ENCODE results near the gene OLFML2A. TPM values are rescaled to one million over a fixed set of nuclear protein-coding genes. Genes with fewer than 3 reads are reported as not detected.

The OLFML2A gene
- total RNA-seq, 1 donor from 2014 or later: 148 TPM

DNA sequence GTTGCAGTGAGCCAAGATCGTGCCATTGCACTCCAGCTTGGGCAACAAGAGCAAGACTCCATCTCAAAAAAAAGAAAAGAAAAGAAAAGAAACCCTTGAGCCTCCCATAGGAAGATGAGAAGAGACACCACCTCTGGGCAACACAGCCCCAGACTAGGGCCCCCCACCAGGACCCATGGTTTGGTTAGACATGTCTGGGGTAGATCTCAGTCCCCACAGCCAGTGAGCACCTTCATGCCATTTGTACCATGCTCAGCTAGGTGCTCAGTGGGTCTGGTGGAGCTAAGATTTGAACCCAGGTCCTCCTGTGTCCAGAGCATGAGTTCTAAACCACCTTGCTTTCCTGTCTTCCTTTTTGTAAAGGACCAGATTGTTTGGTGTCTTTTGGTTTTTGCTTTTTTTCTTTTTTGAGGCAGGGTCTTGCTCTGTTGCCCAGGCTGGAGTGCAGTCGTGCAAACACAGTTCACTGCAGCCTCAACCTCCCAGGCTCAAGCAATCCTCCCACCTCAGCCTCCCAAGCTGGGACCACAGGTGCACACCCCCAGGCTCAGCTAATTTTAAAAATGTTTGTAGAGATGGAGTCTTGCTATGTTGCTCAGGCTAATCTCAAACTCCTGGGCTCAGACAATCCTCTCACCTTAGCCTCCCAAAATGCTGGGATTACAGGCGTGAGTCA lies 11.7 kb downstream of the OLFML2A start:
- H2AFZ ChIP-seq (ENCODE audit: low read depth, low read length): no peak overlapping the region
- TF ChIP-seq EZH2 (IDR thresholded peaks at IDR 0.05; ENCODE audit: insufficient read depth, low read length): no peak
- TF ChIP-seq, protein P1, sequence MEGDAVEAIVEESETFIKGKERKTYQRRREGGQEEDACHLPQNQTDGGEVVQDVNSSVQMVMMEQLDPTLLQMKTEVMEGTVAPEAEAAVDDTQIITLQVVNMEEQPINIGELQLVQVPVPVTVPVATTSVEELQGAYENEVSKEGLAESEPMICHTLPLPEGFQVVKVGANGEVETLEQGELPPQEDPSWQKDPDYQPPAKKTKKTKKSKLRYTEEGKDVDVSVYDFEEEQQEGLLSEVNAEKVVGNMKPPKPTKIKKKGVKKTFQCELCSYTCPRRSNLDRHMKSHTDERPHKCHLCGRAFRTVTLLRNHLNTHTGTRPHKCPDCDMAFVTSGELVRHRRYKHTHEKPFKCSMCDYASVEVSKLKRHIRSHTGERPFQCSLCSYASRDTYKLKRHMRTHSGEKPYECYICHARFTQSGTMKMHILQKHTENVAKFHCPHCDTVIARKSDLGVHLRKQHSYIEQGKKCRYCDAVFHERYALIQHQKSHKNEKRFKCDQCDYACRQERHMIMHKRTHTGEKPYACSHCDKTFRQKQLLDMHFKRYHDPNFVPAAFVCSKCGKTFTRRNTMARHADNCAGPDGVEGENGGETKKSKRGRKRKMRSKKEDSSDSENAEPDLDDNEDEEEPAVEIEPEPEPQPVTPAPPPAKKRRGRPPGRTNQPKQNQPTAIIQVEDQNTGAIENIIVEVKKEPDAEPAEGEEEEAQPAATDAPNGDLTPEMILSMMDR (IDR thresholded peaks at IDR 0.05; ENCODE audit: insufficient read depth, low read depth, low read length): no peak
- no peaks in the 10 kb centered on the region for H3K9me3 Mint-ChIP-seq (ENCODE audit: unreplicated experiment)
- no peaks in the 10 kb centered on the region for H3K9me3 ChIP-seq (ENCODE audit: insufficient read depth, low read depth, low read length)
- H3K4me2 ChIP-seq (ENCODE audit: low read length): no peak overlapping the region
- H3K4me1 ChIP-seq (ENCODE audit: insufficient read depth, low read length): no peaks in the 10 kb centered on the region
- H3K9ac ChIP-seq (ENCODE audit: low read length): no peak overlapping the region
- no peaks in the 10 kb centered on the region for H3K36me3 ChIP-seq (ENCODE audit: insufficient read depth, low read length)
- no peak overlapping the region for H3K4me3 Mint-ChIP-seq (ENCODE audit: unreplicated experiment)
- peaks cover 10% of the 10 kb centered on the region for H3K36me3 Mint-ChIP-seq (ENCODE audit: low read depth, unreplicated experiment)
- no peak overlapping the region for H3K27ac ChIP-seq (ENCODE audit: low read depth, low read length)
- no peaks in the 10 kb centered on the region for H4K20me1 ChIP-seq (ENCODE audit: insufficient read depth, low read length)
- H3K27me3 Mint-ChIP-seq (ENCODE audit: low read depth, unreplicated experiment): no peaks in the 10 kb centered on the region
- FAIRE-seq: no peak
- no peaks in the 10 kb centered on the region for H3K27me3 ChIP-seq (ENCODE audit: insufficient read depth, low read length)
- no peak overlapping the region for H3K4me3 ChIP-seq (ENCODE audit: insufficient read depth, low read depth, low read length)
- H3K4me1 Mint-ChIP-seq (ENCODE audit: low read depth, unreplicated experiment): peaks cover 4% of the 10 kb centered on the region
- H3K79me2 ChIP-seq (ENCODE audit: insufficient read depth, low read length): no peaks in the 10 kb centered on the region
- H3K27ac Mint-ChIP-seq (ENCODE audit: unreplicated experiment): no peak overlapping the region
- no peak for DNase-seq (ENCODE audit: low read depth)

DNA sequence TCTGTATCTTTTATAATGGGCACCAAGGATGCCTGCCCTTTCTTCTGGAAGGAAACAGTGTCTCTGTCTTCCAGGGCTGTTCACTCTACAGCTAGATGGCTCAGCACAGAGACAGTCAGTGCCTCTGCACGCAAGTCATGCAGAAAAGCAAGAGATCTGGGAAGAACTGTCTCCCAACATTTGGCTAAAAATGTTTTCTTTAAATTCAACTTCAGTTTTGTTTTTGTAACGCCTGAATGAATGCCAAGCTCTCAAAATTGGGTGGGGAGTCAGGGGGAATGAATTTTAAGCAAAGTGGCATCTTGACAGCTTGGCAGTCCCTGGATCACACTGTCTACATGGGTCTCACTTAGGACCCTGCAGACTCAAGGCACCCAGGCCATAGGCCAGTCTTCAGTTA lies 12.6 kb downstream of the OLFML2A start:
- Histone ChIP-seq H3K9me3 (ENCODE audit: insufficient read depth, low read depth, low read length) (no peaks in the 10 kb centered on the region), H3K9ac (ENCODE audit: low read length) (no peak overlapping the region), H3K36me3 (ENCODE audit: insufficient read depth, low read length) (no peaks in the 10 kb centered on the region), H3K27me3 (ENCODE audit: insufficient read depth, low read length) (no peaks in the 10 kb centered on the region), H3K4me2 (ENCODE audit: low read length) (no peak overlapping the region), H3K79me2 (ENCODE audit: insufficient read depth, low read length) (no peaks in the 10 kb centered on the region), H3K4me3 (ENCODE audit: insufficient read depth, low read depth, low read length) (no peak overlapping the region), H3K4me1 (ENCODE audit: insufficient read depth, low read length) (no peaks in the 10 kb centered on the region), H2AFZ (ENCODE audit: low read depth, low read length) (no peak overlapping the region), H3K27ac (ENCODE audit: low read depth, low read length) (no peak overlapping the region), H4K20me1 (ENCODE audit: insufficient read depth, low read length) (no peaks in the 10 kb centered on the region)
- DNase-seq (ENCODE audit: low read depth) (no peak), FAIRE-seq (no peak)
- H3K9me3 Mint-ChIP-seq (ENCODE audit: unreplicated experiment): no peaks in the 10 kb centered on the region
- TF ChIP-seq, protein P1 (IDR thresholded peaks at IDR 0.05; ENCODE audit: insufficient read depth, low read depth, low read length): no peak
- TF ChIP-seq EZH2 (IDR thresholded peaks at IDR 0.05; ENCODE audit: insufficient read depth, low read length): no peak
- H3K4me3 Mint-ChIP-seq (ENCODE audit: unreplicated experiment): no peak overlapping the region
- no peak overlapping the region for H3K27ac Mint-ChIP-seq (ENCODE audit: unreplicated experiment)
- peaks cover 14% of the 10 kb centered on the region for H3K36me3 Mint-ChIP-seq (ENCODE audit: low read depth, unreplicated experiment)
- H3K4me1 Mint-ChIP-seq (ENCODE audit: low read depth, unreplicated experiment): peaks cover 3% of the 10 kb centered on the region
- H3K27me3 Mint-ChIP-seq (ENCODE audit: low read depth, unreplicated experiment): no peaks in the 10 kb centered on the region

DNA sequence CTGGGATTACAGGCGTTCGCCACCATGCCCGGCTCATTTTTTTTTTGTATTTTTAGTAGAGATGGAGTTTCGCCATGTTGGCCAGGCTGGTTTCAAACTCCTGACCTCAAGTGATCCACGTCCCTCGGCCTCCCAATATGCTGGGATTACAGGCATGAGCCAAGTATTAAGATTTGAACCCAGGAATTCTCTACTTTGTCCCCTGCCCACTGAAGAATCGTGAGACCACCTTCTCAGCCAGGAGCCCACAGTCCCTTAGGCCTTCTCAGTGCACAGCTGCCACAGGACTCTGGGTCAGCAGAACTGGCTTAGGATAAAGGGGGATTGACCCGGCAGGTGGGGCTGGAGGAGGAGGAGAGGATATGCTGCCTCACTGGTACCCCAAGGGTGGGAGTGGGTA lies 13.4 kb downstream of the OLFML2A start:
- no peak for DNase-seq (ENCODE audit: low read depth)
- no peak overlapping the region for H2AFZ ChIP-seq (ENCODE audit: low read depth, low read length)
- no peaks in the 10 kb centered on the region for H4K20me1 ChIP-seq (ENCODE audit: insufficient read depth, low read length)
- Mint-ChIP-seq H3K36me3 (ENCODE audit: low read depth, unreplicated experiment) (peaks cover 14% of the 10 kb centered on the region), H3K4me1 (ENCODE audit: low read depth, unreplicated experiment) (peaks cover 1% of the 10 kb centered on the region), H3K27me3 (ENCODE audit: low read depth, unreplicated experiment) (no peaks in the 10 kb centered on the region), H3K9me3 (ENCODE audit: unreplicated experiment) (no peaks in the 10 kb centered on the region), H3K4me3 (ENCODE audit: unreplicated experiment) (no peak overlapping the region), H3K27ac (ENCODE audit: unreplicated experiment) (no peak overlapping the region)
- no peaks in the 10 kb centered on the region for H3K4me1 ChIP-seq (ENCODE audit: insufficient read depth, low read length)
- H3K9me3 ChIP-seq (ENCODE audit: insufficient read depth, low read depth, low read length): no peaks in the 10 kb centered on the region
- no peak for TF ChIP-seq EZH2 (IDR thresholded peaks at IDR 0.05; ENCODE audit: insufficient read depth, low read length)
- TF ChIP-seq, protein P1 (IDR thresholded peaks at IDR 0.05; ENCODE audit: insufficient read depth, low read depth, low read length): no peak
- no peak overlapping the region for H3K9ac ChIP-seq (ENCODE audit: low read length)
- H3K27me3 ChIP-seq (ENCODE audit: insufficient read depth, low read length): no peaks in the 10 kb centered on the region
- H3K27ac ChIP-seq (ENCODE audit: low read depth, low read length): no peak overlapping the region
- H3K36me3 ChIP-seq (ENCODE audit: insufficient read depth, low read length): no peaks in the 10 kb centered on the region
- no peak for FAIRE-seq
- no peaks in the 10 kb centered on the region for H3K79me2 ChIP-seq (ENCODE audit: insufficient read depth, low read length)
- no peak overlapping the region for H3K4me2 ChIP-seq (ENCODE audit: low read length)
- H3K4me3 ChIP-seq (ENCODE audit: insufficient read depth, low read depth, low read length): no peak overlapping the region
